GM20000 (cell line): ENCODE results near the gene MMP24OS.

Experiments used
- DNase-seq: peaks from one replicate; pipeline ENCODE4 v3.0.0; 2012; ENCODE audit warnings: low spot score
- CTCF ChIP-seq: IDR thresholded peaks from 2 replicates; pipeline ENCODE4 v1.5.1; 2012; ENCODE audit warnings: mild to moderate bottlenecking, control low read depth; ENCODE audit errors: extremely low read depth, missing control alignments

MMP24OS gene

GRCh38 chr20:35246723-35247122 lies 31.2 kb downstream of the MMP24OS start:
- no peak for TF ChIP-seq CTCF
- no peak for DNase-seq

- DNase-seq = no peak
- no peak for TF ChIP-seq CTCF
Measured at GRCh38 chr20:35243986-35244385, 33.9 kb downstream of the MMP24OS start.

- no peak for DNase-seq
- TF ChIP-seq CTCF = no peak
Measured at GRCh38 chr20:35243317-35243716, 34.6 kb downstream of the MMP24OS start.

- no peak for DNase-seq
- TF ChIP-seq CTCF = no peak
Measured at GRCh38 chr20:35240811-35241293, 37.1 kb downstream of the MMP24OS start.

GRCh38 chr20:35240083-35240810 lies 37.7 kb downstream of the MMP24OS start:
- no peak for TF ChIP-seq CTCF
- DNase-seq = no peak

GRCh38 chr20:35238735-35239134 lies 39.2 kb downstream of the MMP24OS start:
- TF ChIP-seq CTCF = no peak

GRCh38 chr20:35238170-35238569 lies 39.8 kb downstream of the MMP24OS start:
- DNase-seq = no peak
- no peak for TF ChIP-seq CTCF

More at GRCh38 chr20:35238735-35239134, 39.2 kb downstream of the MMP24OS start:
- no peak for DNase-seq
